SK-N-MC (cell line): Measurements from ENCODE around the gene SMIM15.

Experiments
- DNase-seq: peaks from one replicate; pipeline ENCODE4 v3.0.0-alpha.2; 2011; ENCODE audit warnings: low read depth, low spot score
- H3K27ac ChIP-seq: fragments of 200-600 bp; sonication (generic); 2 replicates; pipeline ENCODE4 v1.5.1; 2016; ENCODE audit warnings: mixed run types
- H3K36me3 ChIP-seq: fragments of 200-600 bp; sonication (generic); 2 replicates; pipeline ENCODE4 v1.6.1; 2017; ENCODE audit warnings: antibody characterized with exemption, low read length, mixed read lengths; ENCODE audit not compliant: insufficient read depth
- H3K4me3 ChIP-seq: fragments of 200-600 bp; sonication (generic); 2 replicates; pipeline ENCODE4 v1.5.1; 2016
- H3K9ac ChIP-seq: fragments of 200-600 bp; sonication (generic); 2 replicates; pipeline ENCODE4 v1.8.0; 2017; ENCODE audit warnings: mixed run types, mixed read lengths; ENCODE audit not compliant: insufficient read length
- H3K9me3 ChIP-seq: fragments of 200-600 bp; sonication (generic); 2 replicates; pipeline ENCODE4 v1.6.1; 2017; ENCODE audit warnings: low read depth, mild to moderate bottlenecking, antibody characterized with exemption, low read length, moderate library complexity, mixed read lengths
- EZH2 ChIP-seq: fragments of 200-600 bp; sonication (generic); IDR thresholded peaks from one replicate; pipeline ENCODE4 v1.6.1; 2017; ENCODE audit warnings: antibody characterized with exemption
- FOXP2 ChIP-seq: optimal IDR thresholded peaks from 2 replicates; pipeline ENCODE3; 2011; ENCODE audit warnings: mild to moderate bottlenecking, moderate library complexity; ENCODE audit not compliant: insufficient read depth; ENCODE audit errors: extremely low read length, control extremely low read depth
- POLR2AphosphoS5 ChIP-seq: IDR thresholded peaks from 2 replicates; pipeline ENCODE4 v1.6.1; 2012; ENCODE audit warnings: mild to moderate bottlenecking, low read depth, low read length, borderline replicate concordance

SMIM15 gene

DNA sequence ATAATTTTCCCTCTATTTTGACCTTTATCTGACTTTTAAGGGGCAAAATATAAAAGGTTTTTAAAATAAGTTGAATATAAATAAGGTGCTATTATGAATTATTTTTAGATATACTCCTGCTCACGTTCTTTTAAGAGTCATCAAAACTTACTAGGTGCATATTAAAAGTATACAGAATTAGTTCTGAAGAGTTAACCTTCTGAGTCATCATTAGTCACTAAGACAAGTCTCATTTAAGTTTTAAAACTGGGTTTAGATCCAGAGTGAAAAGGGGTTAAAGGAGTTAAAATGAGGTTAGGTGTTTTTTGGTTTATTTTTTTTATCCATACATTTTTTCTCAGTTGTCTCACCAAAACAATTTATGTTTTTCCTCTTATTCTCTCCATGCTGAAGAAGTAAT, 41.7 kb downstream of the SMIM15 start:
- no peak for TF ChIP-seq POLR2AphosphoS5
- no peak for TF ChIP-seq FOXP2
- TF ChIP-seq EZH2 = no peak
- Histone ChIP-seq H3K27ac (no peak overlapping the region), H3K4me3 (no peak overlapping the region), H3K9ac (no peak overlapping the region), H3K9me3 (no peaks in the 10 kb centered on the region), H3K36me3 (no peaks in the 10 kb centered on the region)
- DNase-seq = no peak

DNA sequence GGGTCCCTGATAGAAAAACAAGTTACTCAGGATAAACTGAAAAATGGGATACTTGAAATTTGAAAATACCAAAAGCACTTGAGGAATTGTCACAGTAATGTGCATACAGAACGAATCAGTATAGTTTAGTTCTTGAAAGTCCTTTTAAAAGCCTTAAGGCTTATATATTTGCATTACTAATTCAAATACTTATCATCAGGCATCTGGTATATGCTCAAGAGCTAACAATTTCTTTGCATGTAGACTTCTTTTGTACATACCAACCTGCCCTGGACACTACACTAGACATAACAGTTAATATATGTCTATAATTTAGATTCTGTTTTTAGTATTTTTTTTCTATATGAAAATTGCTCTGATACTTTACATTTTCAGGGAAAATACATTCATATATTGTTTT, 43.2 kb downstream of the SMIM15 start:
- no peak overlapping the region for H3K9ac ChIP-seq
- no peaks in the 10 kb centered on the region for H3K9me3 ChIP-seq
- H3K36me3 ChIP-seq = no peaks in the 10 kb centered on the region
- no peak overlapping the region for H3K4me3 ChIP-seq
- no peak overlapping the region for H3K27ac ChIP-seq
- no peak for TF ChIP-seq EZH2
- TF ChIP-seq POLR2AphosphoS5 = no peak
- TF ChIP-seq FOXP2 = no peak
- DNase-seq = no peak

- H3K27ac ChIP-seq = no peak overlapping the region
- H3K36me3 ChIP-seq = peaks cover 7% of the 10 kb centered on the region; the same call in 1 of the 2 replicates
- no peak overlapping the region for H3K4me3 ChIP-seq
- H3K9me3 ChIP-seq = peaks cover 6% of the 10 kb centered on the region; the same call in 1 of the 2 replicates
- no peak overlapping the region for H3K9ac ChIP-seq
- TF ChIP-seq POLR2AphosphoS5 (no peak), EZH2 (no peak), FOXP2 (no peak)
- DNase-seq = no peak
These were observed 46.3 kb downstream of the SMIM15 start for GRCh38 chr5:61115968-61116367.

DNA sequence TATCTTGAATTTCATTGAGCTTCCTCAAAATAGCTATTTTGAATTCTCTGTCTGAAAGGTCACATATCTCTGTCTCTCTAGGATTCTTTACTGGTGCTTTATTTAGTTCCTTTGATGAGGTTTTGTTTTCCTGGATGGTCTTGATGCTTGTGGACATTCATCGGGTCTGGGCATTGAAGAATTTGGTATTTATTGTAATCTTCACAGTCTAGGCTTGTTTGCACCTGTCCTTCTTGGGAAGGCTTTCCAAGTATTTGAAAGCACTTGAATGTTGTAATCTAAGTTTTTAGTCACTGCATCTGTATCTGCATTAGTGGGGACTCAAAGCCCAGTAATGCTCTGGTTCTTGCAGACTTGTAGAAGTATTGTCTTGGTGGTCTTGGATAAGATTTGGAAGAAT, 47.8 kb downstream of the SMIM15 start:
- no peak overlapping the region for H3K27ac ChIP-seq
- peaks cover 6% of the 10 kb centered on the region; the same call in 1 of the 2 replicates for H3K9me3 ChIP-seq
- TF ChIP-seq FOXP2 (no peak), EZH2 (no peak), POLR2AphosphoS5 (no peak)
- H3K4me3 ChIP-seq = no peak overlapping the region
- no peak overlapping the region for H3K9ac ChIP-seq
- DNase-seq = no peak
- H3K36me3 ChIP-seq = peaks cover 7% of the 10 kb centered on the region; the same call in 1 of the 2 replicates
